ENCODE results near the gene TNFRSF4. TPM values are rescaled to one million over a fixed set of nuclear protein-coding genes. Genes with fewer than 3 reads are reported as not detected.

Gene TNFRSF4
- total RNA-seq, 2 experiments from 2014 or later = 44.1 to 52.8 TPM

GRCh38 chr1:1242461-1243265 lies 28.7 kb upstream of the TNFRSF4 start:
- Mint-ChIP-seq H3K27ac (no peak overlapping the region), H3K36me3 (ENCODE audit: low read depth) (no peaks in the 10 kb centered on the region), H3K9me3 (no peaks in the 10 kb centered on the region), H3K4me3 (no peak overlapping the region), H3K4me1 (no peaks in the 10 kb centered on the region), H3K27me3 (peaks cover 5% of the 10 kb centered on the region)
- POLR2A ChIA-PET = no interaction called here
- no peak for DNase-seq
- CTCF ChIA-PET = interaction anchor here (2.0 to 2.2 kb wide), 2 partner anchors 49 to 121 kb away, joined by 5 read pairs; no protein-coding TSS in a partner anchor

GRCh38 chr1:1241588-1242219 lies 27.8 kb upstream of the TNFRSF4 start:
- Mint-ChIP-seq H3K27me3 (peaks cover 2% of the 10 kb centered on the region), H3K4me1 (no peaks in the 10 kb centered on the region), H3K36me3 (ENCODE audit: low read depth) (no peaks in the 10 kb centered on the region), H3K9me3 (no peaks in the 10 kb centered on the region), H3K4me3 (no peak overlapping the region), H3K27ac (no peak overlapping the region)
- ChIA-PET CTCF (interaction anchor here (0.6 to 2.2 kb wide), 3 partner anchors 36 to 120 kb away, joined by 4 to 5 read pairs (median 5); no protein-coding TSS in a partner anchor), POLR2A (no interaction called here)
- no peak for DNase-seq

GRCh38 chr1:1240822-1241587 lies 27.1 kb upstream of the TNFRSF4 start:
- H3K27me3 Mint-ChIP-seq = peaks cover 2% of the 10 kb centered on the region
- DNase-seq = no peak
- POLR2A ChIA-PET = no interaction called here

DNA sequence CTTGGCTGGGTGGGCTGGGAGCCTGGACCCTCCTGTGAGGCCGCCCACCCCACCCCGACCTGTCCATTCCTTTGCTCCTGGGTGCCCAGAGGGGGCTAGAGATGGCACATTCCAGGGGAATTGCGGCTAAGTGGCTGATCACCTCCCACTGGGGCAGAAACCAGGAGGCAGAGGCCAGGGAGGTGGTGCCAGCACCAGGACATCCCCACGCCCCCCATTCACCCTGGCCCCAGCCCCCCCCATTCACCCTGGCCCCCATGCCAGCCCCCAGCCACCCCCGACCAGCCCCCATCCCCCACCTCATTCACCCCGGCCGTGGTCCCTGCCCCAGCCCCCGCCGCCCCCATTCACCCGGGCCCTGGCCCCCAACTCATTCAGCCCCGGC lies 26.4 kb upstream of the TNFRSF4 start:
- Mint-ChIP-seq H3K4me3 (no peak overlapping the region), H3K27ac (no peak overlapping the region), H3K9me3 (no peaks in the 10 kb centered on the region), H3K36me3 (ENCODE audit: low read depth) (no peaks in the 10 kb centered on the region), H3K4me1 (no peaks in the 10 kb centered on the region), H3K27me3 (no peaks in the 10 kb centered on the region)
- no peak for DNase-seq
- ChIA-PET CTCF (interaction anchor here (1.0 kb wide), 2 partner anchors 45 to 118 kb away, joined by 3 to 4 read pairs; no protein-coding TSS in a partner anchor), POLR2A (no interaction called here)

More at GRCh38 chr1:1240822-1241587, 27.1 kb upstream of the TNFRSF4 start:
- no peak overlapping the region for H3K4me3 Mint-ChIP-seq
- H3K4me1 Mint-ChIP-seq = no peaks in the 10 kb centered on the region
- no peak overlapping the region for H3K27ac Mint-ChIP-seq
- CTCF ChIA-PET = interaction anchor here (0.6 to 2.2 kb wide), 3 partner anchors 35 to 119 kb away, joined by 4 to 5 read pairs (median 5); no protein-coding TSS in a partner anchor
- H3K9me3 Mint-ChIP-seq = no peaks in the 10 kb centered on the region
- H3K36me3 Mint-ChIP-seq (ENCODE audit: low read depth) = no peaks in the 10 kb centered on the region

DNA sequence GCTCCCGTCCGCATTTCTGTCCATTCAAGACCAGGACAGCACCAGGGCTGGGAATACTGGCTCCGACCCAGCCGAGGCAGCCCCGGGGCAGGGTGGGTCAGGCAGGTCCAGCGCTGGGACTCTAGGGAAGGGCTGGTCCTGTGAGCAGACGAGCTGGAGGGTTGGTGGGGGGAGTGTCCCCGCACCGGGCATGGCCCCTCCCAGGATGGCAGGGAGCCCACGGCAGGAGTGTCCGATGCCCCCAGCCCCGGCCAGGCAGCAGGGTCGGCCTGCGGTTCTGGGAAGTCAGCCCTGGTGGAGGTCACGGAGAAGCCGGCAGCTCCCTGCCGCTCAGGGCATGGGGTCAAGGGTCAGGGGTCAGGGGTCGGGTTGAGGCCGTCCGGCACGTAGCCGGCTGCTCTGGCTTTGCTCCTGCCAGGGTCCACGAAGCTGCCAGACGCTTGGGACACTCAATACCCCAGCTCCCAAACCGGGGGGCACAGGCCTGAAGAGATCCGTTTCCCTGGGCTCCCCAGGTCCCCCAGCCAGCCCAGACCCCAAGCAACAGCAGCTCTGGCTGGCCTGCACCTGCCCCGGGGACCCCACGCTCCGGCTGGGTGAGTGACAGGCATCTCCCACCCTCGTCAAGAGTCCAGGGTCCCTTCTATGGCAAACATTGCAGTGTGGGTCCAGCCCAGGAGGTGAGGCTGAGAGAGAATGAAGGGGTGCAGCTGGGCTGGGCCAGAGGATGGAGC lies 25.8 kb upstream of the TNFRSF4 start:
- no peak for DNase-seq
- Mint-ChIP-seq H3K9me3 (no peaks in the 10 kb centered on the region), H3K27ac (no peak overlapping the region), H3K36me3 (ENCODE audit: low read depth) (no peaks in the 10 kb centered on the region), H3K4me1 (no peaks in the 10 kb centered on the region), H3K27me3 (no peaks in the 10 kb centered on the region), H3K4me3 (no peak overlapping the region)
- ChIA-PET POLR2A (no interaction called here), CTCF (interaction anchor here (0.8 to 1.0 kb wide), 3 partner anchors 46 to 300 kb away, joined by 3 to 4 read pairs (median 3); no protein-coding TSS in a partner anchor)

- Mint-ChIP-seq H3K27me3 (no peaks in the 10 kb centered on the region), H3K27ac (no peak overlapping the region), H3K4me1 (peaks cover 5% of the 10 kb centered on the region), H3K9me3 (no peaks in the 10 kb centered on the region), H3K36me3 (ENCODE audit: low read depth) (peaks cover 2% of the 10 kb centered on the region), H3K4me3 (no peak overlapping the region)
- no peak for DNase-seq
- ChIA-PET POLR2A (no interaction called here), CTCF (interaction anchor here (0.8 to 1.0 kb wide), 3 partner anchors 46 to 299 kb away, joined by 3 to 4 read pairs (median 3); no protein-coding TSS in a partner anchor)
Observed at GRCh38 chr1:1239227-1239613, 25.3 kb upstream of the TNFRSF4 start.

DNA sequence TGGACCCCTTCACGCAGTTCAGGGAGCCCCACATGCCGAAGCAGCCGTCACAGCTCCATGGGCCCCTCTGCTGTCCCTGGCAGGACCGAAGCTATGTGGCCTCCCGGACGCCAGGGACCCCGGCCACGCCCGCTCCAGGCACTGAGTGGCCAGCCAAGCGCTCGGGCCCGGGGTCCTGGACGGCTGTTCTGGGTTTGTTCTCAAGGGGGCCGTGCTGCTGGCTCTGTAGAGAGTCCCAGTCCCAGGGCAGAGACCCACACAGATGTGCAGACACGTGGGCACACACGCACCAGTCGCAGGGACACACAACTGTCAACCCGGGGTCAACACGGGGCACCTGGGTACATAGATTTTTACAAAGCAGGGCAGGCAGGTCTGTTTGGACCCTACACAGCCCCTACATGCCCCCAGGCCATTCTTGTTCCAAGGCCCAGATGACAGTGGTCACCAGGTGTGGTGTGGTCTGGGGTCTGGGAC lies 24.8 kb upstream of the TNFRSF4 start:
- H3K36me3 Mint-ChIP-seq (ENCODE audit: low read depth) = peaks cover 2% of the 10 kb centered on the region
- no peak overlapping the region for H3K4me3 Mint-ChIP-seq
- no peak for DNase-seq
- H3K27me3 Mint-ChIP-seq = no peaks in the 10 kb centered on the region
- H3K27ac Mint-ChIP-seq = peak overlapping the region; percentile 54
- H3K9me3 Mint-ChIP-seq = no peaks in the 10 kb centered on the region
- ChIA-PET CTCF (no interaction called here), POLR2A (no interaction called here)
- peaks cover 10% of the 10 kb centered on the region for H3K4me1 Mint-ChIP-seq

DNA sequence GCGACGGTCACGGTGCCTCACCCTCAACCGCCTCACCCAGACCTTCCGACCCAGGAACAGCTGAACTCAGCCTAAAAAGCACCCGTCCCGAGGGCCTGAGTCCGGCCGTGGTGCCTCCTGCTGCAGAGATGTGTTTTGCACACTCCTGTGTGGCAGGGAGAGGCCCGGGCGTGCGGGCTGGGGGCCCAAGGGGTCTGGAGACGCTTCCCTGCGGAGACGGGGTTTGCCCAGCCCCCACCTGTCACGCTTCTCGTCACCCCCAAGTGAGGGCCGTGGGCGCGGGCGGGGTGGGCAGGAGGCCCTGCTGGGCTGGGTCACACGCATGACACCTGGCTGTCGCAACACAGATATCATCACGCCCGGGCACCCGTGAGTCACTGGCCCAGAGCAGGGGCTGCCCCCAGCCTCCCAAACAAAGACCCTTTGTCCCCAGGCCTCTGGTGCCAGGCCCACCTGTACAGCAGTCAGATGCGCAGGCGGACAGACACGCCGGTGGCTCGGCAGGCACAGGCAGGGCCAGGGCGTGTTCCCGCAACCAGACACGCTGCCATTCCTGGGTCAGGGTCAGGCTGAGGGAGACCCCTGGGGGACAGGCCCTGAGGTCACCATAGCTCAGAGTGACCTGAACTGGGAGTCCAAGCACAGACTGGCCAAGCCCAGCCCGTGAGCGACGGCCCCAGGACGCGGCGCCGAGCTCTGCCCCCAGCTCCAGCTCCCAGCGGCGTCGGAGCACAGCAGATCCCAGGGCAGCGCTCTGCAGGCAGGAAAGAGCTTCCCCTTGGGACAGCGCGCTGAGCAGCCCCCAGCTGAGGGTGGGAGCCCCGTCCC lies 24.1 kb upstream of the TNFRSF4 start:
- no peak for DNase-seq
- H3K27ac Mint-ChIP-seq = no peak overlapping the region
- H3K4me3 Mint-ChIP-seq = no peak overlapping the region
- H3K9me3 Mint-ChIP-seq = no peaks in the 10 kb centered on the region
- POLR2A ChIA-PET = no interaction called here
- CTCF ChIA-PET = interaction anchor here (2.1 kb wide), 1 partner anchor 115 kb away, joined by 8 read pairs; no protein-coding TSS in a partner anchor
- H3K36me3 Mint-ChIP-seq (ENCODE audit: low read depth) = peaks cover 6% of the 10 kb centered on the region
- no peaks in the 10 kb centered on the region for H3K27me3 Mint-ChIP-seq
- peaks cover 14% of the 10 kb centered on the region for H3K4me1 Mint-ChIP-seq

DNA sequence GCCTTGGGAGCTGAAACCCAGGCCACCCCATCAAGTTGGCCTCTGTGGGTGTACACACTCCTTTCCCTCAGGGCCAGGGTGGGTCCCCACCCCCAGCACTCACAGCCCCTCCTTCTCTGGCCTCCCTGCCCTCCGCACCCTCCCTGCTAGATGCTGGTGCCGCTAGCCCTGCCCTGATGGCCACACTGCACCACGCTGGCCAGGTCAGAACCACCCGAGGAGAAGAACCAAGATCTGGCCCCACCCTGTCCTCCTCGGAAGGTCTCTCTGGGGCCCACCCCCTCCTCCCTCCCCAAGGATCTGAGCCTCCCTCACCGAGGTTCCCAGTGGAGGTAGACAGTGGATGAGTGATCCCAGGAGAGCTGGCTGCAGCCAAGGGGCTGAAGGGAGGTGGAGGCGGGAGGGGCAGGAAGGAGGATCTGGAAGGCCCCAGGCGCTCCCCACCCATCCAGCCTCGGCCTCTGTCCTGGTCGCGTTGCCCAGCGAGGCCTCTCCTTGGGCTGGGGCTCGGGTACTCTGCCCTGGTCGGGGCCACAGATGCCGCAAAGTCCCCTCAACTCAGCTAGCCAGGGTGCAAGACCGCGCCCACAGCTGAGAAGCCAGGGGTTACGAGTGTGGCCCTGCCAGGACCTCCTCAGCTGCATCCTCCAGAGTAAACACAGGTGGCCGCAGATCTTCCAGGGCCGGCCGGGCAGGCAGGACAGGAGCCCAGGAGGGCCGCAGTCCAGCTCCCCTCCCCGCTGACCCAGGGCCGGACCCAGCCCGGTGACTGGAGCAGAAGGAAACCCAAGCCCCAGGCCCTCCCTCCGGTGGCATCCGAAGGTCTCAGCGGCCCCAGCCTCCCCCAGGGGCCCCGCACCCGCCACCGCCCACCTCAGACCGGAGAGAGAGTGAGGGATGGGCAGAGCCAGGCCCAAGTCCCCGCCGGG lies 23.3 kb upstream of the TNFRSF4 start:
- peaks cover 6% of the 10 kb centered on the region for H3K36me3 Mint-ChIP-seq (ENCODE audit: low read depth)
- H3K4me1 Mint-ChIP-seq = peaks cover 14% of the 10 kb centered on the region
- POLR2A ChIA-PET = no interaction called here
- H3K9me3 Mint-ChIP-seq = no peaks in the 10 kb centered on the region
- H3K4me3 Mint-ChIP-seq = no peak overlapping the region
- DNase-seq = no peak
- H3K27me3 Mint-ChIP-seq = no peaks in the 10 kb centered on the region
- no peak overlapping the region for H3K27ac Mint-ChIP-seq
- CTCF ChIA-PET = interaction anchor here (2.1 kb wide), 1 partner anchor 114 kb away, joined by 8 read pairs; no protein-coding TSS in a partner anchor

- H3K4me1 Mint-ChIP-seq = peaks cover 14% of the 10 kb centered on the region
- H3K27me3 Mint-ChIP-seq = no peaks in the 10 kb centered on the region
- H3K4me3 Mint-ChIP-seq = no peak overlapping the region
- no peak for DNase-seq
- no peak overlapping the region for H3K27ac Mint-ChIP-seq
- H3K9me3 Mint-ChIP-seq = no peaks in the 10 kb centered on the region
- peaks cover 6% of the 10 kb centered on the region for H3K36me3 Mint-ChIP-seq (ENCODE audit: low read depth)
- ChIA-PET CTCF (interaction anchor here (2.1 kb wide), 1 partner anchor 113 kb away, joined by 8 read pairs; no protein-coding TSS in a partner anchor), POLR2A (no interaction called here)
Observed at GRCh38 chr1:1236176-1236763, 22.3 kb upstream of the TNFRSF4 start.
